Endothelial cell of umbilical vein (primary cell): ENCODE data around the gene SCAMP4. TPM values are rescaled to one million over a fixed set of nuclear protein-coding genes. Genes with fewer than 3 reads are reported as not detected.

Experiments used
- BruUV-seq: library from RNA; stranded (reverse); fragments of 400-500 nt; replicated peaks from 2 replicates; lab custom pipeline; 2021; lab: Mats Ljungman, UMichigan
- CTCF ChIA-PET: fragments of 300-600, 350-600 bp; sonication (Branson Sonifier 250); formaldehyde crosslinking; loops from one replicate; lab custom pipeline; 2021; ENCODE audit warnings: antibody characterized with exemption, inconsistent platforms; lab: Charles Lee
- POLR2A ChIA-PET: fragments of 300-600, 350-600 bp; sonication (Branson Sonifier 250); formaldehyde crosslinking; loops from one replicate; lab custom pipeline; 2021; ENCODE audit warnings: antibody characterized with exemption, inconsistent platforms; lab: Charles Lee
- DNase-seq: peaks from one replicate; pipeline ENCODE4 v3.0.0-alpha.2; 2011; ENCODE audit warnings: low read depth, low spot score
- FAIRE-seq: peaks from 2 replicates; lab custom pipeline; 2011; peaks lifted over from hg19 to GRCh38; lab: Jason Lieb, UNC
- H2AFZ ChIP-seq: 2 replicates; pipeline ENCODE4 v1.6.0; 2012; ENCODE audit warnings: low read depth, low read length, control low read depth, inconsistent platforms
- H3K27ac ChIP-seq: 2 replicates; pipeline ENCODE4 v1.5.1; 2011; ENCODE audit warnings: low read depth, mild to moderate bottlenecking, control low read depth, low read length, moderate library complexity; ENCODE audit not compliant: insufficient read depth
- H3K27me3 ChIP-seq, 2 experiments: 2 replicates each; pipeline versions ENCODE4 v1.6.0 to v1.6.1; 2011; ENCODE audit warnings: low read length in 2 of 2, mixed read lengths in 1 of 2; ENCODE audit not compliant: control insufficient read depth in 2 of 2, insufficient read depth in 2 of 2
- H3K36me3 ChIP-seq, 2 experiments: 2 replicates in 1 of 2; 3 replicates in 1 of 2; pipeline ENCODE4 v1.5.1; 2011; ENCODE audit warnings: low read length in 2 of 2, mild to moderate bottlenecking in 1 of 2, moderate library complexity in 1 of 2; ENCODE audit not compliant: control insufficient read depth in 2 of 2, insufficient read depth in 2 of 2; ENCODE audit errors: extremely low read depth in 1 of 2
- H3K4me1 ChIP-seq: 3 replicates; pipeline ENCODE4 v1.5.1; 2011; ENCODE audit warnings: mild to moderate bottlenecking, low read length; ENCODE audit not compliant: control insufficient read depth, insufficient read depth; ENCODE audit errors: extremely low read depth
- H3K4me2 ChIP-seq: 2 replicates; pipeline ENCODE4 v1.6.1; 2011; ENCODE audit warnings: low read length, control low read depth, mixed read lengths; ENCODE audit not compliant: insufficient read depth
- H3K4me3 ChIP-seq, 3 experiments: fragments of 200-600 bp in 1 of 3; sonication (generic), shearing (Covaris generic) in 1 of 3; replicated peaks in 1 of 3; 2 replicates each; pipeline ENCODE4 v1.5.1; 2011 to 2016; ENCODE audit warnings: control low read depth in 3 of 3, low read length in 3 of 3, mild to moderate bottlenecking in 2 of 3, inconsistent platforms in 1 of 3, low read depth in 1 of 3, moderate library complexity in 1 of 3; ENCODE audit not compliant: insufficient read depth in 1 of 3
- H3K79me2 ChIP-seq: 2 replicates; pipeline ENCODE4 v1.6.0; 2012; ENCODE audit warnings: low read length, inconsistent platforms; ENCODE audit not compliant: control insufficient read depth, insufficient read depth
- H3K9ac ChIP-seq: replicated peaks from 2 replicates; pipeline ENCODE3; 2011; ENCODE audit warnings: low read length, control low read depth; ENCODE audit not compliant: insufficient read depth; ENCODE audit errors: extremely low read depth
- H3K9me1 ChIP-seq: replicated peaks from 3 replicates; pipeline ENCODE4 v1.6.0; 2011; ENCODE audit warnings: mild to moderate bottlenecking, low read length; ENCODE audit not compliant: control insufficient read depth, insufficient read depth; ENCODE audit errors: extremely low read depth
- H3K9me3 ChIP-seq: replicated peaks from 2 replicates; pipeline ENCODE4 v1.5.1; 2012; ENCODE audit warnings: low read length, inconsistent platforms; ENCODE audit not compliant: control insufficient read depth, insufficient read depth
- H4K20me1 ChIP-seq: replicated peaks from 2 replicates; pipeline ENCODE3; 2011; ENCODE audit warnings: mild to moderate bottlenecking, low read length; ENCODE audit not compliant: control insufficient read depth, insufficient read depth; ENCODE audit errors: extremely low read depth
- EZH2 ChIP-seq: IDR thresholded peaks from 2 replicates; pipeline ENCODE4 v1.6.1; 2012; ENCODE audit warnings: borderline replicate concordance, low read depth, mild to moderate bottlenecking, moderate library complexity, low read length, inconsistent platforms; ENCODE audit not compliant: severe bottlenecking
- JUN ChIP-seq: IDR thresholded peaks from 2 replicates; pipeline ENCODE4 v1.6.1; 2011; ENCODE audit warnings: borderline replicate concordance, low read depth; ENCODE audit not compliant: insufficient read length, insufficient read depth
- MYC ChIP-seq: IDR thresholded peaks from one replicate; pipeline ENCODE4 v1.6.1; 2011; ENCODE audit warnings: mild to moderate bottlenecking, low read depth, low read length
- POLR2A ChIP-seq: IDR thresholded peaks from 2 replicates; pipeline ENCODE4 v1.6.1; 2012; ENCODE audit warnings: low read depth, mild to moderate bottlenecking, control low read depth, low read length
- POLR2AphosphoS5 ChIP-seq: IDR thresholded peaks from 2 replicates; pipeline ENCODE4 v1.6.1; 2012; ENCODE audit warnings: low read depth, mild to moderate bottlenecking, control low read depth, low read length, moderate library complexity; ENCODE audit not compliant: insufficient read depth
- dilution Hi-C: fragments of 300-500 bp; cut with MboI; formaldehyde crosslinking; loops from one replicate; pipeline ENCODE4 v1.15.0; 2019; ENCODE audit warnings: low sequenced_read_pairs; ENCODE audit not compliant: extremely low pct_ligation_motif_present
- intact Hi-C: fragments of 100-400 bp; cut with micrococcal nuclease; formaldehyde crosslinking; loops from one replicate; pipeline ENCODE4 v1.10.0; 2022
- polyA plus RNA-seq, 4 experiments: library from polyadenylated mRNA; depleted of rRNA in 3 of 4; stranded (reverse) in 3 of 4; unstranded in 1 of 4; fragments of >200 nt; gene quantifications; 2 replicates each; pipeline versions ENCODE4 v1.2.1 to v1.2.3, GENCODE V29; 2011 to 2012; ENCODE audit warnings: missing spikeins in 1 of 4
- total RNA-seq: library from RNA; stranded (reverse); gene quantifications from 2 replicates; pipeline ENCODE4 v1.2.3, GENCODE V29; 2021
- TF ChIP-seq, protein P1 (sequence below): IDR thresholded peaks from 2 replicates; pipeline ENCODE4 v1.6.1; 2011; ENCODE audit not compliant: insufficient read depth, insufficient read length
- TF ChIP-seq, protein P2 (sequence below), 2 donors: IDR thresholded peaks; 1 replicate in 1 of 2; 2 replicates in 1 of 2; pipeline ENCODE4 v1.5.1; 2011; ENCODE audit warnings: low read length in 2 of 2, mild to moderate bottlenecking in 2 of 2, moderate library complexity in 2 of 2, control low read depth in 1 of 2, inconsistent platforms in 1 of 2, low read depth in 1 of 2; ENCODE audit not compliant: insufficient read depth in 1 of 2; ENCODE audit errors: extremely low read depth in 1 of 2

Gene SCAMP4
- total and polyA plus RNA-seq, 2 donors (not counting 3 experiments of a cell fraction or from before 2014, with no cell fraction given) = 24.4 to 68.2 TPM

DNA sequence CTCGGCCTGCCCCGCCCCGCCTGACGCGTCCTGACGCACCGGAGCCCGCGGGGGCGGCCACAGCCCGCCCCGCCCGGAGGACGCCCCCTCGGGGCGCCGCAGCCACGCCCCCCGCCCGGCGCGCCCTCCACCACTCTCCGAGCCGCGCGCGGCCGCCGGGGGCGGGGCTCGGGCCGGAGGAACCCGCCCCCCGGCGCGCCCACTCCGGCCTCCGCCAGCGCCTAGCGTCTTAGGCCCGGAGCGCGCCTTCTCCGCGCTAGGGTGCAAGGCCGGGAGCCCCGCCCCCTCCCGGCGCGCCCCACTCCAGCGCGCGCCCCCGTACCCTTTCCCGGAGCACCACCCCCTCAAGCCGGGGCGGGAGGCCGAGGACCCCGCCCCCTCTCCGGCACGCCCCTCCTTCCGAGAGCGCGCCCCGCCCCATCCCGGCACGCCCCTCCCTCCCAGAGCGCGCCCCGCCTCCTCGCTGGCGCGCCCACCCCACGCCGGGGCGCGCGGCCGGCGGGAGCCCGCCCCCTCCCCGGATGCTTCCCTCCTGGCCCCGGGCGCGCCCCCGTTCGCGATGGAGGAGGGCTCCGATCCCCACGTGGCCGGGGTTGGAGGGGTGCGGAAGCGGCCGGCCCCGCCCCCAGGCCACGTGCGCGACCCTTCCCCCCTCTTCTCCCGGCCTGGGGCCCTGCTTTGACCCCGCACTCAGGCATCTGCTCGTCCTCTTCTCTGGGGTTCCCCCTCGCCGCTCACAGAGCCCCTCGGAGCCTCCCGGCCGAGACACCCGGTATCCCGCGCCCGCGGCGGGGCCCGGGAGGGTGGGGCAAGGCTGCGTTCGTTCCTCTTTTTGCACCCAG, 41.3 kb upstream of the SCAMP4 start:
- dilution Hi-C loops = no loop called here
- POLR2A ChIA-PET = no interaction called here

DNA sequence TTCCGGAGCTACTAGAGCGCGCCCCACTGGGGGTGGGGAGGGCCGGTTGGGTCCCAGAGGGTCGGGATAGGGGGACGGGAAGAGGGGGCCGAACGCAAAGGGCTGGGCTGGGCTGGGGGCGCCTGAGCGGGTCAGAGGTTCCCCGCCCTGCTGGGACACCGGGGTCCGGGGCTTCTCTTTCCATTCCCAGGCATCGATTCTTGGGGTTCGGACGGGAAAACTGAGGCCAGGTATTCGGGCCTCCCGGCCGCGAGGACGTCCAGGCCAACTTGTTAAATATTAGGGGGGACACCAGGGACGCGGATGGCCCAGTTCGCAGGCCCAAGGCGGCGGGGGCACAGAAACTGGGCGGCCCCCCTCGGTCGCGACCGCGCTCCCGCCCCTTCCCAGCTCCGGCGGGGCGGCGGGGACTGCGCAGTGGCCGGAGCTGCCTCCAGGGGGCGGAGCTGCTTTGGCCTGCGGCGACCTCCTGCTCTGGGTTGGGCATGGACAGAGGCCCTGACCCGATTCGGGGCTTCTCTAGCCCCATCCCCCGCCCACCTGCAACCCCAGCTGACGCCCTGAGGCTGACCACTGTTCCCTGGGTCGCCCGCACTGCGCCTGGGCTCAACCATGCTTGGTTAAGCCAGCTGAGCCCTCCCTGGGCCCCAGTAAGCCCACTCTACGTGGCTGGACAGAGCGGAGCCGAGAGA, 40.6 kb upstream of the SCAMP4 start:
- Histone ChIP-seq H3K4me3 (peak overlapping the region; percentile 42 to 78 (median 73)), H3K4me2 (peak overlapping the region; percentile 74), H3K9me1 (no peaks in the 10 kb centered on the region), H3K36me3 (no peaks in the 10 kb centered on the region), H3K79me2 (peaks cover 33% of the 10 kb centered on the region), H3K27ac (peak overlapping the region; percentile 65), H4K20me1 (no peaks in the 10 kb centered on the region), H3K27me3 (no peaks in the 10 kb centered on the region), H3K4me1 (peaks cover 21% of the 10 kb centered on the region), H2AFZ (peak overlapping the region; percentile 52), H3K9ac (peak overlapping the region; percentile 85), H3K9me3 (no peaks in the 10 kb centered on the region)
- no peak for TF ChIP-seq MYC
- no peak for TF ChIP-seq EZH2
- TF ChIP-seq, protein P1, sequence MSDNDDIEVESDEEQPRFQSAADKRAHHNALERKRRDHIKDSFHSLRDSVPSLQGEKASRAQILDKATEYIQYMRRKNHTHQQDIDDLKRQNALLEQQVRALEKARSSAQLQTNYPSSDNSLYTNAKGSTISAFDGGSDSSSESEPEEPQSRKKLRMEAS = no peak
- TF ChIP-seq, protein P2, sequence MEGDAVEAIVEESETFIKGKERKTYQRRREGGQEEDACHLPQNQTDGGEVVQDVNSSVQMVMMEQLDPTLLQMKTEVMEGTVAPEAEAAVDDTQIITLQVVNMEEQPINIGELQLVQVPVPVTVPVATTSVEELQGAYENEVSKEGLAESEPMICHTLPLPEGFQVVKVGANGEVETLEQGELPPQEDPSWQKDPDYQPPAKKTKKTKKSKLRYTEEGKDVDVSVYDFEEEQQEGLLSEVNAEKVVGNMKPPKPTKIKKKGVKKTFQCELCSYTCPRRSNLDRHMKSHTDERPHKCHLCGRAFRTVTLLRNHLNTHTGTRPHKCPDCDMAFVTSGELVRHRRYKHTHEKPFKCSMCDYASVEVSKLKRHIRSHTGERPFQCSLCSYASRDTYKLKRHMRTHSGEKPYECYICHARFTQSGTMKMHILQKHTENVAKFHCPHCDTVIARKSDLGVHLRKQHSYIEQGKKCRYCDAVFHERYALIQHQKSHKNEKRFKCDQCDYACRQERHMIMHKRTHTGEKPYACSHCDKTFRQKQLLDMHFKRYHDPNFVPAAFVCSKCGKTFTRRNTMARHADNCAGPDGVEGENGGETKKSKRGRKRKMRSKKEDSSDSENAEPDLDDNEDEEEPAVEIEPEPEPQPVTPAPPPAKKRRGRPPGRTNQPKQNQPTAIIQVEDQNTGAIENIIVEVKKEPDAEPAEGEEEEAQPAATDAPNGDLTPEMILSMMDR (IDR thresholded peaks at IDR 0.05; ENCODE audit: extremely low read depth in 1 of 2, insufficient read depth in 1 of 2, low read depth in 1 of 2, low read length in 2 of 2) = peak; percentile 78 to 89
- TF ChIP-seq POLR2A = no peak
- peak; percentile 53 for TF ChIP-seq POLR2AphosphoS5
- TF ChIP-seq JUN = no peak
- CTCF ChIA-PET = interaction anchor here (0.6 to 3.2 kb wide), 17 partner anchors 8 to 296 kb away, joined by 3 to 44 read pairs (median 4); partner anchors contain the start of genes ABHD17A, ADAT3 and SCAMP4
- peak; percentile 58 for DNase-seq
- TSS peak; percentile 41 for BruUV-seq
- POLR2A ChIA-PET = no interaction called here
- dilution Hi-C loops = no loop called here
- FAIRE-seq = peak; percentile 53
- intact Hi-C loops = loop anchor here (1.0 to 2.0 kb wide), 4 partner anchors 12 to 64 kb away; partner anchors contain the start of genes ABHD17A, ADAT3 and SCAMP4

More for the DNA sequence above, 41.3 kb upstream of the SCAMP4 start:
- Histone ChIP-seq H3K4me2 (peak overlapping the region; percentile 74), H3K27me3 (no peaks in the 10 kb centered on the region), H3K27ac (peak overlapping the region; percentile 65), H4K20me1 (no peaks in the 10 kb centered on the region), H3K9ac (peak overlapping the region; percentile 85), H3K9me1 (no peaks in the 10 kb centered on the region), H3K36me3 (no peaks in the 10 kb centered on the region), H3K4me3 (peak overlapping the region; percentile 42 to 78 (median 73)), H3K4me1 (peaks cover 21% of the 10 kb centered on the region), H2AFZ (peak overlapping the region; percentile 52), H3K79me2 (peaks cover 41% of the 10 kb centered on the region), H3K9me3 (no peaks in the 10 kb centered on the region)
- TF ChIP-seq, protein P1 = peak; percentile 95
- no peak for TF ChIP-seq JUN
- no peak for TF ChIP-seq POLR2AphosphoS5
- peak; percentile 97 for TF ChIP-seq MYC
- TF ChIP-seq POLR2A = peak; percentile 37
- DNase-seq (peak; percentile 89), FAIRE-seq (peak; percentile 89)
- intact Hi-C loops = loop anchor here (1.0 to 2.0 kb wide), 6 partner anchors 12 to 232 kb away; partner anchors contain the start of genes ABHD17A, ADAT3, IZUMO4 and MOB3A
- CTCF ChIA-PET = interaction anchor here (0.6 to 3.2 kb wide), 17 partner anchors 9 to 295 kb away, joined by 3 to 44 read pairs (median 4); partner anchors contain the start of genes ABHD17A, ADAT3 and SCAMP4
- no TSS peak for BruUV-seq
